ENCODE data around the gene TOX2.

Gene TOX2

DNA sequence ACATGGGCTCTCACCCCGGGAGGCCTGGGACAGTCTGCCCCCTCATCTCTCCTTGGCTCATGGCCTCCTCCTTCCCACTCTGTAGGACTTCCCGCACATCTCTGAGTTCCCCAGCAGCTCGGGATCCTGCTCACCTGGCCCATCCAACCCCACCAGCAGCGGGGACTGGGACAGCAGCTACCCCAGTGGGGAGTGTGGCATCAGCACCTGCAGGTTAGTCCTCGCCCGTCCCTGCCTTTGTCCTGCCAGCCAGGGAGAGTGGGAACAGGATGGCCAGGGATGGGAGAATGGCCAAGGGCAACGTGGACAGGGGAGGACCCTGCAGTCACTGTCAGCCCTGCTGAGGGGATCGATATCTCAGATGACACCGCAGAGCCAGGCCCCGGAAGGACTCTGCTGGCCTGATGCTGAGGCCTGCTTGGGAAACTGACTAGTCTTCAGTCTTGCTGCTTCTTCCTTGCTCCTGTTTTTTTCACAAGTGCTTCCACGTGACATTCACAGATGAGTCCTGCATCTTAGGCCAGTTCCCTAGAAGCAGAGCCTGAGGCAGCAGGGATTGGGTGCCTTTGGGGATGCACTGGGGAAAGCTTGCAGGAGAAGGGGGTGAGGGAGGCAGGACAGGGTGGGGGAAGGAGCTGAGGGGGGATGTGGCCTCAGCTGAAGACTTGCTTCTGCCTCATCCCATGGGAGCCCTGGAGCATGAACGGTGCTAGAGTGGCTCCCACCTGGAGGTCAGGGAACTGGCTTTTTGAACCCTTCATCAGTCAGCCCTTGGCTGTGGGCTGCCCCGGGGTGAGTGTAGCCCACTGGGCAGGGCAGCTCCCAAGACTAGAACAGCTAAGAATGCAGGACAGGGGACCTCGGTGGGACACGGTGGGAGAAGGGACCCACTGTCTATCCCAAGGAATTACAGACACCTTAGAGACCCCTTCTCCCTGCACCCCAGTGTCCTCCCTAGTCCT lies 152.3 kb downstream of the TOX2 start:
- no peak overlapping the region for H3K4me3 ChIP-seq (ENCODE audit: low read depth, low read length)
- TF ChIP-seq, protein P1, sequence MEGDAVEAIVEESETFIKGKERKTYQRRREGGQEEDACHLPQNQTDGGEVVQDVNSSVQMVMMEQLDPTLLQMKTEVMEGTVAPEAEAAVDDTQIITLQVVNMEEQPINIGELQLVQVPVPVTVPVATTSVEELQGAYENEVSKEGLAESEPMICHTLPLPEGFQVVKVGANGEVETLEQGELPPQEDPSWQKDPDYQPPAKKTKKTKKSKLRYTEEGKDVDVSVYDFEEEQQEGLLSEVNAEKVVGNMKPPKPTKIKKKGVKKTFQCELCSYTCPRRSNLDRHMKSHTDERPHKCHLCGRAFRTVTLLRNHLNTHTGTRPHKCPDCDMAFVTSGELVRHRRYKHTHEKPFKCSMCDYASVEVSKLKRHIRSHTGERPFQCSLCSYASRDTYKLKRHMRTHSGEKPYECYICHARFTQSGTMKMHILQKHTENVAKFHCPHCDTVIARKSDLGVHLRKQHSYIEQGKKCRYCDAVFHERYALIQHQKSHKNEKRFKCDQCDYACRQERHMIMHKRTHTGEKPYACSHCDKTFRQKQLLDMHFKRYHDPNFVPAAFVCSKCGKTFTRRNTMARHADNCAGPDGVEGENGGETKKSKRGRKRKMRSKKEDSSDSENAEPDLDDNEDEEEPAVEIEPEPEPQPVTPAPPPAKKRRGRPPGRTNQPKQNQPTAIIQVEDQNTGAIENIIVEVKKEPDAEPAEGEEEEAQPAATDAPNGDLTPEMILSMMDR (IDR thresholded peaks at IDR 0.05; ENCODE audit: borderline replicate concordance, insufficient read depth, low read depth, low read length), result no peak

DNA sequence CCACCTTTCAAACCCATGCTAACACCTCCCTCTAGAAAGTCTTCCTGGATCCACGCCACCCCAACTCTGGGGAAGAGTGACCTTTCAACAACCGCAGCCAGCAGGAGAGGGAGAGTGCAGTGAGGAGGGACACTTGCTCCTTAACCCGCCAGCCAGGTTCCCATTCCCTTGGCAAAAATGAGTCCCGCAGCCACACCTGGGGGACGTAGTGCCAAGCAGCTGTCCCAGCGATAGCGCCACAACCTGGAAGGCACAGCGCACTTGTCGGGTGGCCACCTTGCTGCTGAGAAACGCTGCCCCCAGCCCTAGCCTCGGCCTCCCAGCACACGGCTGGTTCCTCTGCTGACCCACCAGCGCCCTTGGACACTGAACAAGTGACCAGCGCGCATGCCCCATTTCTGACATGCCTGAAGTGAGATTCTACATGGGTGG lies 153.0 kb downstream of the TOX2 start:
- no peak overlapping the region for H3K4me3 ChIP-seq (ENCODE audit: low read depth, low read length)
- TF ChIP-seq, protein P1 (IDR thresholded peaks at IDR 0.05; ENCODE audit: borderline replicate concordance, insufficient read depth, low read depth, low read length), result no peak

DNA sequence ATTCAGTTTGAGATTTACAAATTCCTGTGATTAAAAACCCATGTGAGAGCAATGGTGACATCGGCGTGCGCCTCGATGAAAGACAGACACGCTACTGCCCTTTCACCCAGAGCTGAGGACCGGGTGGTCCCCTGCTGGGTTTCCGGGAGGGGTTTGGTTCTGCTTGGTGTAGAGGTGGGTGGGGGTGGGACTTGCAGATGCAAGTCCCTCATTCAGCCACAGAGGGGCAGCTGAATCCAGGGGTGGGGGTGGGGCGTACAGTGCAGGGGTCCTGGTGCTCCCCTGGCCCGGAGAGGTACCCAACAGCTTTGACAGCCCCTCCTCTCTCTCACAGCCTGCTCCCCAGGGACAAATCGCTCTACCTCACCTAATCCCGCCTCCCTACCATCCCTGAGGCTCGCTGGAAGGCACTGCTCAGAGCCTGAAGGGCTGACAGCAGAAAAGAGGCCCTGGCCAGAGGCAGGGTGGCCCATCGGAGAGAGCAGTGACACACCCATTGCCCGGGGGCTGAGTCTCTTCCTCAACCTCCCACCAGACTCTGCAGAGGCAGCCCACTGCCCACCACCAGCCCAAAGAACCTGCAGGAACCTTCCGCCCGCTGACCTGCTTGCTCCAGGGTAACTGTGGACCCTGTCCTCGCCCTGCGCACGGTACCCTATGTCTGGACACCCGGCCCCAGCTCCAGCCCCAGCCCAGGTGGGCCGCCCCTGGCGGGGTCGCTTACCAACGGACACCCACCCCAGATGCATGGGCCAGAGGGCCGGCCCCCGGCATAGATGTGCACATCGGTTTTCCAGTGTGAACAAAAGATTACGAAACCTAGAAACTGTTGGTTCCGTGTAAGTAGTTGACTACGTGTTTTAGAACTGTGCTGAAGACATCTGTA lies 153.9 kb downstream of the TOX2 start:
- TF ChIP-seq, protein P1 (IDR thresholded peaks at IDR 0.05; ENCODE audit: borderline replicate concordance, insufficient read depth, low read depth, low read length), result no peak

DNA sequence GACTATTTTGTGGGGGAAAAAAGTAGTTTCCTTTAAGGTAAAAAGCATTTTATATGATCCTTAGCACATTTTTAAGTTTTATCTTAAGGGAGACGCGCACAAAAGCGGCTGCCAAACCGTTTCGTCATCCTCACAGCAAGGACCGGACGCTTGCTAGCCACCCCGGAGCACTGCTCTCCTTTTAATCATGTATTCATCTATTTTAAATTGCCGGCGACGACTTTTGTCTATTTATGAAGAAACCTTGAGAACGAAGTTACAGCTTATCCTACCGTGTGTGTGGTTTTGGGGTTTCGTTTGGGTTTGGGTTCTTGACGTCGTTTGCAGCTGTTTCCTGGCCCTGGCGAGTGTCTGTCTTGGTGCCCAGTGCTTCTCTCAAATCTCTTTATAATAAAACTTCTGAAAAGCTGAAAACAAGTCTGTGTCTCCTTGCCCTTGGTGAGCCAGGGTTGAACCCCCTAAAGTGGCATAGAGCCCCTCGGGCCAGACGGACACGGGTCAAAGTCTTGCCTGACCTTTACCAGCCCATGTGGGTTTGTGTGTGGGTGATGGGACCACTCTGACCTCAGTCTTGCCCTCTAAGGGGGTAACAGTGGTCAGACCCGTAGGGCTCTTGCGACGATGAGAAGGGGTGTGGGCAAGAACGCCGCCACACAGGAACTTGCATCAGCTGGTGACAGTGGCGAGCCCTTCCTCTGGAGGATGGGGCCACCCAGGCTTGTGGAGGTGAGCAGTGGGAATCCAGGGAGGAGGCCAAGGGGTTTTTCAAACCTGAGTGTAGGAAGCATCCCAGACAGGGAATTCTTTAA lies 154.8 kb downstream of the TOX2 start:
- TF ChIP-seq, protein P1 (IDR thresholded peaks at IDR 0.05; ENCODE audit: borderline replicate concordance, insufficient read depth, low read depth, low read length), result no peak
- H3K4me3 ChIP-seq (ENCODE audit: low read depth, low read length), result no peak overlapping the region

More for the DNA sequence above, 153.9 kb downstream of the TOX2 start:
- peak overlapping the region; percentile 18 for H3K4me3 ChIP-seq (ENCODE audit: low read depth, low read length)

DNA sequence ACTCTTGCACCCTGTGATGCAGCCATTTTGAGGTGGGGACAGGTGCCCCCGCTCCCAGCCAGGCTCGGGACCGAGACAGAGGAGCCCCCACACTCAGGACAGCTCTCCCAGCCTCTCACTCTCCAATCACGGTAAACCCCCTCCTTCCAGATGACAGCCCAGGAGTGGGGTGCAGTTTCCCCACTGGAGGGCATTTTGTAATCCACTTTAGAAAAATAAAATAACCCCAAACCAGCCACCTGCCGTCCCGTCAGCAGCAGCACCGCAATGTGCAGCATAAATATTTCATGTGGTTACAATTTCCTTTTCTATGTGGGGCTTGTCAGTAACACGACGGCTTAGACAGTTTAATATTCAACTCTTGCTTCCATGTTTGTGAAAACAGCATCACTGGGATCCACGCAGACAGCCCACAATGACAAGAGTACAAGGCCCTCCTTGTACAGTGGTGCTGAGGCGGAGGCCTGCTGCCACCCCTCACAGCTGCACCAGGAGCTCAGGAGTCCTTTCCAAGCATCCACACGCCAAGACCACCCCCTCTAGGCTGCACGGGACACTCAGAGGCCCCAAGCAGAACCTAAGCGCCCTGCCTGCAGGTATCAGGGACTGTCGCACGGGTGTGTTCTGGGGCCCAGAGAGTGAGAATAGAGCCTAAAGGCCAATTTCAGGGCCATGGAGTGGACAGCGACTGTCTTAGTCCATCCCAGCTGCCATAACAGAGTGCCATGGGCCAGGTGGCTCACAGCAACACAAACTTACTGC lies 155.7 kb downstream of the TOX2 start:
- TF ChIP-seq, protein P1 (IDR thresholded peaks at IDR 0.05; ENCODE audit: borderline replicate concordance, insufficient read depth, low read depth, low read length), result no peak
- H3K4me3 ChIP-seq (ENCODE audit: low read depth, low read length), result no peak overlapping the region

DNA sequence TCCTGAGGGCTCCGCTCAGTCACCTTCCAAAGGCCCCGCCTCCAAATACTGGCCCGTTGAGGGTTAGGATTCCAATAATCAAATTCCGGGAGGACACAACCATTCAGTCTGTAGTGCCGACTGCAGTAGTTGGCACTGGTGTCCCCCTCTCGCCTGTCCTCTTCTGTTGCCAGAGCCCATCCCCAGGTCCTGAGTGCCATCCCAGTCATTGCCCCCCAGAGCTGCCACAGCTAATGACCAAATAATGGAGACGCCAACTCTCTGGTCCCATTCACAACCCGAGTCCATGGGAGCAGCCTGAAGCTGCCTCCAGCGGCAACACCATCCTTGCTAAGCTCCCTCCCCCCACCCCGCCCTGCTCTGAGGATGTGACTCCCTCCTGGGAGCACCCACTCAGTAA lies 156.4 kb downstream of the TOX2 start:
- TF ChIP-seq, protein P1 (IDR thresholded peaks at IDR 0.05; ENCODE audit: borderline replicate concordance, insufficient read depth, low read depth, low read length), result no peak
- H3K4me3 ChIP-seq (ENCODE audit: low read depth, low read length), result no peak overlapping the region

All from GM12875 (cell line).